ENCODE measurements around the gene ETFB. TPM values are rescaled to one million over a fixed set of nuclear protein-coding genes. Genes with fewer than 3 reads are reported as not detected.

The ETFB gene
- total RNA-seq, 1 donor from 2014 or later, result 77.7 TPM

GRCh38 chr19:51319649-51320279 is 46.4 kb downstream of the ETFB start:
- no peak overlapping the region for H3K27ac Mint-ChIP-seq (ENCODE audit: unreplicated experiment)
- no peak overlapping the region for H3K4me3 Mint-ChIP-seq (ENCODE audit: unreplicated experiment)
- H3K4me1 Mint-ChIP-seq (ENCODE audit: low read depth, unreplicated experiment), result peaks cover 10% of the 10 kb centered on the region
- no peak for TF ChIP-seq CTCF (IDR thresholded peaks at IDR 0.05; ENCODE audit: partially characterized antibody, unreplicated experiment)
- H3K27me3 Mint-ChIP-seq (ENCODE audit: unreplicated experiment), result peaks cover 17% of the 10 kb centered on the region
- DNase-seq, result no peak
- peaks cover 9% of the 10 kb centered on the region for H3K9me3 Mint-ChIP-seq (ENCODE audit: unreplicated experiment)
- H3K36me3 Mint-ChIP-seq (ENCODE audit: unreplicated experiment), result peaks cover 11% of the 10 kb centered on the region

GRCh38 chr19:51318687-51319648 is 47.2 kb downstream of the ETFB start:
- no peak for TF ChIP-seq CTCF (IDR thresholded peaks at IDR 0.05; ENCODE audit: partially characterized antibody, unreplicated experiment)
- Mint-ChIP-seq H3K27me3 (ENCODE audit: unreplicated experiment) (peaks cover 17% of the 10 kb centered on the region), H3K36me3 (ENCODE audit: unreplicated experiment) (peaks cover 12% of the 10 kb centered on the region), H3K4me1 (ENCODE audit: low read depth, unreplicated experiment) (peaks cover 10% of the 10 kb centered on the region), H3K4me3 (ENCODE audit: unreplicated experiment) (no peak overlapping the region), H3K9me3 (ENCODE audit: unreplicated experiment) (peaks cover 11% of the 10 kb centered on the region), H3K27ac (ENCODE audit: unreplicated experiment) (no peak overlapping the region)
- no peak for DNase-seq

- no peak for DNase-seq
- Mint-ChIP-seq H3K36me3 (ENCODE audit: unreplicated experiment) (peaks cover 17% of the 10 kb centered on the region), H3K4me1 (ENCODE audit: low read depth, unreplicated experiment) (peaks cover 15% of the 10 kb centered on the region), H3K9me3 (ENCODE audit: unreplicated experiment) (peaks cover 15% of the 10 kb centered on the region), H3K4me3 (ENCODE audit: unreplicated experiment) (no peak overlapping the region), H3K27ac (ENCODE audit: unreplicated experiment) (no peak overlapping the region), H3K27me3 (ENCODE audit: unreplicated experiment) (peaks cover 20% of the 10 kb centered on the region)
- no peak for TF ChIP-seq CTCF (IDR thresholded peaks at IDR 0.05; ENCODE audit: partially characterized antibody, unreplicated experiment)
Observed at GRCh38 chr19:51317968-51318367, 48.2 kb downstream of the ETFB start.

- peaks cover 17% of the 10 kb centered on the region for H3K36me3 Mint-ChIP-seq (ENCODE audit: unreplicated experiment)
- H3K4me3 Mint-ChIP-seq (ENCODE audit: unreplicated experiment), result no peak overlapping the region
- no peak overlapping the region for H3K27ac Mint-ChIP-seq (ENCODE audit: unreplicated experiment)
- H3K4me1 Mint-ChIP-seq (ENCODE audit: low read depth, unreplicated experiment), result peaks cover 16% of the 10 kb centered on the region
- DNase-seq, result no peak
- H3K27me3 Mint-ChIP-seq (ENCODE audit: unreplicated experiment), result peaks cover 21% of the 10 kb centered on the region
- no peak for TF ChIP-seq CTCF (IDR thresholded peaks at IDR 0.05; ENCODE audit: partially characterized antibody, unreplicated experiment)
- H3K9me3 Mint-ChIP-seq (ENCODE audit: unreplicated experiment), result peaks cover 16% of the 10 kb centered on the region
Observed at GRCh38 chr19:51317376-51317775, 48.8 kb downstream of the ETFB start.

- Mint-ChIP-seq H3K36me3 (ENCODE audit: unreplicated experiment) (peaks cover 17% of the 10 kb centered on the region), H3K4me1 (ENCODE audit: low read depth, unreplicated experiment) (peaks cover 18% of the 10 kb centered on the region), H3K27ac (ENCODE audit: unreplicated experiment) (no peak overlapping the region), H3K4me3 (ENCODE audit: unreplicated experiment) (no peak overlapping the region), H3K27me3 (ENCODE audit: unreplicated experiment) (peaks cover 22% of the 10 kb centered on the region), H3K9me3 (ENCODE audit: unreplicated experiment) (peaks cover 19% of the 10 kb centered on the region)
- TF ChIP-seq CTCF (IDR thresholded peaks at IDR 0.05; ENCODE audit: partially characterized antibody, unreplicated experiment), result no peak
- DNase-seq, result no peak
Observed at GRCh38 chr19:51316688-51317087, 49.5 kb downstream of the ETFB start.

All from glutamatergic neuron (in vitro differentiated cells).